Measurements from ENCODE around the gene DNAH17. TPM values are rescaled to one million over a fixed set of nuclear protein-coding genes. Genes with fewer than 3 reads are reported as not detected.

Gene DNAH17
- total and polyA plus RNA-seq, 2 of the 13 experiments (the other 11 are each of a cell fraction or from before 2014, with no cell fraction given) = 0.86 to 1.6 TPM

DNA sequence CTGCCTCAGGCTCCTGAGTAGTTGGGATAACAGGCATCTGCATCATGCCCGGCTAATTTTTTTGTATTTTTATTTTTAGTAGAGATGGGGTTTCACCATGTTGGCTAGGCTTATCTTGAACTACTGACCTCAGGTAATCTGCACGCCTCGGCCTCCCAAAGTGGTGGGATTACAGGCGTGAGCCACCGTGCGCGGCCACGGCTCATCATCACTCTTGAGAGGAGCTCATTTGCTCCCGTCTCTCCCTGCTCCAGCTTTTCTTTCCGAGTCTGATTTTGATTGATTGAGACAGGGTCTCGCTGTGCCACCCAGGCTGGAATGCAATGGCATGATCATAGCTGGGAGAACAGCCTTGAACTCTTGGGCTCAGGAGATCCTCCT lies 186.2 kb downstream of the DNAH17 start (continued):
- TF ChIP-seq, protein P1, sequence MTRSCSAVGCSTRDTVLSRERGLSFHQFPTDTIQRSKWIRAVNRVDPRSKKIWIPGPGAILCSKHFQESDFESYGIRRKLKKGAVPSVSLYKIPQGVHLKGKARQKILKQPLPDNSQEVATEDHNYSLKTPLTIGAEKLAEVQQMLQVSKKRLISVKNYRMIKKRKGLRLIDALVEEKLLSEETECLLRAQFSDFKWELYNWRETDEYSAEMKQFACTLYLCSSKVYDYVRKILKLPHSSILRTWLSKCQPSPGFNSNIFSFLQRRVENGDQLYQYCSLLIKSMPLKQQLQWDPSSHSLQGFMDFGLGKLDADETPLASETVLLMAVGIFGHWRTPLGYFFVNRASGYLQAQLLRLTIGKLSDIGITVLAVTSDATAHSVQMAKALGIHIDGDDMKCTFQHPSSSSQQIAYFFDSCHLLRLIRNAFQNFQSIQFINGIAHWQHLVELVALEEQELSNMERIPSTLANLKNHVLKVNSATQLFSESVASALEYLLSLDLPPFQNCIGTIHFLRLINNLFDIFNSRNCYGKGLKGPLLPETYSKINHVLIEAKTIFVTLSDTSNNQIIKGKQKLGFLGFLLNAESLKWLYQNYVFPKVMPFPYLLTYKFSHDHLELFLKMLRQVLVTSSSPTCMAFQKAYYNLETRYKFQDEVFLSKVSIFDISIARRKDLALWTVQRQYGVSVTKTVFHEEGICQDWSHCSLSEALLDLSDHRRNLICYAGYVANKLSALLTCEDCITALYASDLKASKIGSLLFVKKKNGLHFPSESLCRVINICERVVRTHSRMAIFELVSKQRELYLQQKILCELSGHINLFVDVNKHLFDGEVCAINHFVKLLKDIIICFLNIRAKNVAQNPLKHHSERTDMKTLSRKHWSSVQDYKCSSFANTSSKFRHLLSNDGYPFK (CRISPR knock-in tag; IDR thresholded peaks at IDR 0.05; ENCODE audit: borderline replicate concordance) = no peak
- no peak for TF ChIP-seq YEATS2 (CRISPR knock-in tag; IDR thresholded peaks at IDR 0.05; ENCODE audit: borderline replicate concordance)
- TF ChIP-seq NFE2L2 (IDR thresholded peaks at IDR 0.05; ENCODE audit: low read length) = no peak
- no peak for TF ChIP-seq SALL1 (CRISPR knock-in tag; IDR thresholded peaks at IDR 0.05)

DNA sequence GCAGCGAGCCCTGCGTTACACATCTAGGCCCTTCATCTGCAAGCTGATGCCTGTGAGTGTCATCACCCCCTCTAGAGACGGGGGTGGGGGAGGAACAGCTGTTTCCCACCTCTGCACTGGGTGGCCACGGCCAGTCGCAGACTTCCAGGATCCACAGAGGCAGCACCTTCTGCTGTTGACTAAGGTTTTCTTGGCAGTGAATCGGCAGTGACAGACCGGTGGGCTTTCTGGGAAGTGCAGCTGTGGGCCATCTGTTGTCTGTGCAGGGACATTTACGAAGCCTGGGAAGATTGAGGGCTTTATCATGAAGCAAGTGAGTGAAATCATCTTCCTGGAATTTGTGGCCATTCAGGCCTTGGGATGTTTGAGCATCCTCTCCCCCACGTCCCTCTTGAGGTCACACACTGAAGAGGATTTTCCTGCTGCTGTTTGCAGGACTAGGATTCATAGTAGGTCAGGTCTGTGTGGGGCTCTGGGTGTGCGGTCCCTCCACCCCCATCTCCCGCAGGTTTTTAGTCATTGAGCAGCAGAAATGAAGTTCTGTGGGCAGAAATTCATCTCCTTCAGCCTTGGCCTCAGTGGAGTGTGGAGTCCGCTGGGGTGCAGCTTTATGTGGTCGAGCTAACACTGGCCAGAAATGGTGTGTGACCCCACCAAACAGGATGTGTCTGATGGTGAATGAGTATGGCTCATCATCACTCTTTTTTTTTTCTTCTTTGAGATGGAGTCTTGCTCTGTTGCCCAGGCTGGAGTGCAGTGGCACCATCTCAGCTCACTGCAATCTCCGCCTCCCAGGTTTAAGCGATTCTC lies 186.8 kb downstream of the DNAH17 start:
- intact Hi-C loops (cut with micrococcal nuclease; ENCODE audit: unreplicated experiment) (no loop called here), in situ Hi-C loops (cut with HindIII; ENCODE audit: extremely low pct_ligation_motif_present, low pct_unique_long_range_greater_than_20kb) (no loop called here)
- no peaks in the 10 kb centered on the region for H3K9me3 ChIP-seq (ENCODE audit: low read length)
- WGBS (ENCODE audit: low lambda C conversion rate) = 92% methylated on average over 15 of the region's 15 CpGs
- H2AFZ ChIP-seq (ENCODE audit: low read length) = no peak overlapping the region
- peaks cover 62% of the 10 kb centered on the region for H3K79me2 ChIP-seq (ENCODE audit: insufficient read depth, low read length)
- ChIA-PET POLR2A (interaction anchor here (0.5 kb wide), 1 partner anchor 1101 kb away, joined by 3 read pairs; no protein-coding TSS in a partner anchor), CTCF (ENCODE audit: low intra/inter-chr PET ratio, low total read pairs) (no interaction called here)
- H3K4me1 ChIP-seq (ENCODE audit: insufficient read depth, low read length) = peaks cover under 1% of the 10 kb centered on the region; the same call in 1 of the 2 replicates
- peaks cover 12% of the 10 kb centered on the region; the same call in 1 of the 2 replicates for H4K20me1 ChIP-seq (ENCODE audit: insufficient read depth, low read length)
- FAIRE-seq = no peak
- no peak overlapping the region for H3K9ac ChIP-seq (ENCODE audit: insufficient read depth, low read depth, low read length)
- H3K27ac ChIP-seq (ENCODE audit: extremely low read length, insufficient read depth, low read length) = no peak overlapping the region
- no peak for DNase-seq (ENCODE audit: low spot score)
- no TSS peak for BruUV-seq (replicated peaks)
- H3K4me3 ChIP-seq (replicated peaks in 1 of 3; ENCODE audit: insufficient read depth in 1 of 3, low read depth in 2 of 3, low read length in 3 of 3) = no peak overlapping the region
- peaks cover 11 to 36% of the 10 kb centered on the region in 2 experiments for H3K36me3 ChIP-seq (replicated peaks in 1 of 2; ENCODE audit: control insufficient read depth in 1 of 2, insufficient read depth in 2 of 2, low read length in 2 of 2)
- H3K27me3 ChIP-seq (ENCODE audit: control insufficient read depth in 1 of 2, insufficient read depth in 2 of 2, low read length in 2 of 2) = no peaks in the 10 kb centered on the region
- TF ChIP-seq PTBP1 (IDR thresholded peaks at IDR 0.05; ENCODE audit: low read depth, low read length, poor library complexity, severe bottlenecking) (no peak), RBM22 (optimal IDR thresholded peaks at IDR 0.05; ENCODE audit: low read length) (peak; percentile 25), ZZZ3 (CRISPR knock-in tag; IDR thresholded peaks at IDR 0.05; ENCODE audit: borderline replicate concordance) (no peak)
- TF ChIP-seq, protein P2, sequence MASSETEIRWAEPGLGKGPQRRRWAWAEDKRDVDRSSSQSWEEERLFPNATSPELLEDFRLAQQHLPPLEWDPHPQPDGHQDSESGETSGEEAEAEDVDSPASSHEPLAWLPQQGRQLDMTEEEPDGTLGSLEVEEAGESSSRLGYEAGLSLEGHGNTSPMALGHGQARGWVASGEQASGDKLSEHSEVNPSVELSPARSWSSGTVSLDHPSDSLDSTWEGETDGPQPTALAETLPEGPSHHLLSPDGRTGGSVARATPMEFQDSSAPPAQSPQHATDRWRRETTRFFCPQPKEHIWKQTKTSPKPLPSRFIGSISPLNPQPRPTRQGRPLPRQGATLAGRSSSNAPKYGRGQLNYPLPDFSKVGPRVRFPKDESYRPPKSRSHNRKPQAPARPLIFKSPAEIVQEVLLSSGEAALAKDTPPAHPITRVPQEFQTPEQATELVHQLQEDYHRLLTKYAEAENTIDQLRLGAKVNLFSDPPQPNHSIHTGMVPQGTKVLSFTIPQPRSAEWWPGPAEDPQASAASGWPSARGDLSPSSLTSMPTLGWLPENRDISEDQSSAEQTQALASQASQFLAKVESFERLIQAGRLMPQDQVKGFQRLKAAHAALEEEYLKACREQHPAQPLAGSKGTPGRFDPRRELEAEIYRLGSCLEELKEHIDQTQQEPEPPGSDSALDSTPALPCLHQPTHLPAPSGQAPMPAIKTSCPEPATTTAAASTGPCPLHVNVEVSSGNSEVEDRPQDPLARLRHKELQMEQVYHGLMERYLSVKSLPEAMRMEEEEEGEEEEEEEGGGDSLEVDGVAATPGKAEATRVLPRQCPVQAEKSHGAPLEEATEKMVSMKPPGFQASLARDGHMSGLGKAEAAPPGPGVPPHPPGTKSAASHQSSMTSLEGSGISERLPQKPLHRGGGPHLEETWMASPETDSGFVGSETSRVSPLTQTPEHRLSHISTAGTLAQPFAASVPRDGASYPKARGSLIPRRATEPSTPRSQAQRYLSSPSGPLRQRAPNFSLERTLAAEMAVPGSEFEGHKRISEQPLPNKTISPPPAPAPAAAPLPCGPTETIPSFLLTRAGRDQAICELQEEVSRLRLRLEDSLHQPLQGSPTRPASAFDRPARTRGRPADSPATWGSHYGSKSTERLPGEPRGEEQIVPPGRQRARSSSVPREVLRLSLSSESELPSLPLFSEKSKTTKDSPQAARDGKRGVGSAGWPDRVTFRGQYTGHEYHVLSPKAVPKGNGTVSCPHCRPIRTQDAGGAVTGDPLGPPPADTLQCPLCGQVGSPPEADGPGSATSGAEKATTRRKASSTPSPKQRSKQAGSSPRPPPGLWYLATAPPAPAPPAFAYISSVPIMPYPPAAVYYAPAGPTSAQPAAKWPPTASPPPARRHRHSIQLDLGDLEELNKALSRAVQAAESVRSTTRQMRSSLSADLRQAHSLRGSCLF (CRISPR knock-in tag; IDR thresholded peaks at IDR 0.05; ENCODE audit: borderline replicate concordance) = no peak
- no peak overlapping the region for H3K4me2 ChIP-seq (ENCODE audit: low read depth, low read length)
- peak; percentile 57 for ATAC-seq

Data from HepG2 (cell line).